GM10847 (cell line): ENCODE results near the gene SKOR2.

ENCODE experiments used
- POLR2A ChIP-seq: IDR thresholded peaks from 2 replicates; pipeline ENCODE4 v1.6.1; 2011; ENCODE audit not compliant: insufficient read length; ENCODE audit errors: extremely low read depth

SKOR2 gene, protein sequence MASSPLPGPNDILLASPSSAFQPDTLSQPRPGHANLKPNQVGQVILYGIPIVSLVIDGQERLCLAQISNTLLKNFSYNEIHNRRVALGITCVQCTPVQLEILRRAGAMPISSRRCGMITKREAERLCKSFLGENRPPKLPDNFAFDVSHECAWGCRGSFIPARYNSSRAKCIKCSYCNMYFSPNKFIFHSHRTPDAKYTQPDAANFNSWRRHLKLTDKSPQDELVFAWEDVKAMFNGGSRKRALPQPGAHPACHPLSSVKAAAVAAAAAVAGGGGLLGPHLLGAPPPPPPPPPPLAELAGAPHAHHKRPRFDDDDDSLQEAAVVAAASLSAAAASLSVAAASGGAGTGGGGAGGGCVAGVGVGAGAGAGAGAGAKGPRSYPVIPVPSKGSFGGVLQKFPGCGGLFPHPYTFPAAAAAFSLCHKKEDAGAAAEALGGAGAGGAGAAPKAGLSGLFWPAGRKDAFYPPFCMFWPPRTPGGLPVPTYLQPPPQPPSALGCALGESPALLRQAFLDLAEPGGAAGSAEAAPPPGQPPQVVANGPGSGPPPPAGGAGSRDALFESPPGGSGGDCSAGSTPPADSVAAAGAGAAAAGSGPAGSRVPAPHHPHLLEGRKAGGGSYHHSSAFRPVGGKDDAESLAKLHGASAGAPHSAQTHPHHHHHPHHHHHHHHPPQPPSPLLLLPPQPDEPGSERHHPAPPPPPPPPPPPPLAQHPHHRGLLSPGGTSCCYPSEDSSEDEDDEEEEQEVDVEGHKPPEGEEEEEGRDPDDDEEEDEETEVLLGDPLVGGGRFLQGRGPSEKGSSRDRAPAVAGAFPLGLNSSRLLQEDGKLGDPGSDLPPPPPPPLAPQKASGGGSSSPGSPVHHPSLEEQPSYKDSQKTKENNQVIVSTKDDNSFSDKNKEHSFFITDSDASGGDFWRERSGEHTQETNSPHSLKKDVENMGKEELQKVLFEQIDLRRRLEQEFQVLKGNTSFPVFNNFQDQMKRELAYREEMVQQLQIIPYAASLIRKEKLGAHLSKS

DNA sequence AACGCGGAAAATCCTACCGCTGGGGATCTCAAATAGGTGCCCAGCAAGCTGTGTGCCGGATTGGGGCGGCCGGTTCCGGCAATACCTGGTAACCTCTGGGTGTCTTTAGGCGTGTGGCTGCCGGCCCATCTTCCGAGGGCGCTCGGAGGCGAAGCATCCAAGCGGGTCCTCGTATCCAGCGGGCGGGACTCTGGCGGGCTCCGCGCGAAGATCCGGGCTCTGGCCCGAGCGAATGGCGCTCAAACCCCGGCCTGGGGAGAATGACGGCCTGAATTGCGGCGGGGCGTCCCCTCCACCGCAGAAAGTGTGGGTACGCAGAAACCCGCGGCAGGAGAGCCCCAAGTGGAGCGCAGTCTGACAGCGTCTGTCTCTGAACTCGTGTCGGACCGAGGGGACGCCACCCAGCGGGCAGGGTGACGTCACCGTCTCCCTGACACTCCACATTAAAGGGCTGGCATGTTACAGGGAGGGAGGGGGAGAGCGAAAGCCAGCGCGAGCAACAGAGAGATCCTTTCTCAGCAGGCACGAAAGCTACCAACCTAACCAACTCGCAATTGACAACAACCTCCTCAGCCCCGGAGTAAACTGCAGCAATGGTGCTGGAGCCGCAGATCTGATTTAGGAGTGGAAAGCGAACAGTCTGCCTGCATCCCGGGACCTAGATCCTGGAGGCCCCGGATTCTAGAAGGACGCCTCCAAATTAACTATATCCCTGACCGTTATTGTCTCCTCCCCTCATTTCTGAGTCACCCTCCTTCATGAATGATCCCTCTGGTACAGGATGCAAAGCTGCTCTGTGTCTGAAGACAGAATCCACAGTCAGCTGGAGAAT lies at the start of gene SKOR2:
SKOR2 (minus strand) TSS at position 372 of the 832 bp plus-strand sequence. CDS start 2,477 bp downstream, outside the sequence.
- TF ChIP-seq POLR2A = no peak

DNA sequence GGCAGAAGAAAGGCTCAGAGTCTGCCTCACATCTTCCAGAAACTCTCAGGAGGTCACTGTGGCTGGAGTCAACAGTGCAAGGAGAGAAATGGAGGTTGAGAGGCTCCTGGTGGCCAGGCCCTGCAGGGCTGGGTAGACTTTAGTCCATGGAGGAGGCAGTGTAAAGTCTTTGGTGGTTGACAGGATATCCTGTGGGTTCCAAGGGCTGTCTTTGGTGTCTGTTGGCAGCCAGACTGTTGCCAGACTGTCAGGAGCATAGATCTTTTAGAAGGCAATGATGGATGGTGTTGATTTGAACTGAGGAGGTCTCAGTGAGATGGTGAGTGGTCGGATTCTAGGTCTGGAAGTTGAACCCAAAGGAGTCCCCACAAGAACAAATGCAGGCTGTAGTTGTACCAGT lies 45.0 kb upstream of the SKOR2 start:
- no peak for TF ChIP-seq POLR2A

DNA sequence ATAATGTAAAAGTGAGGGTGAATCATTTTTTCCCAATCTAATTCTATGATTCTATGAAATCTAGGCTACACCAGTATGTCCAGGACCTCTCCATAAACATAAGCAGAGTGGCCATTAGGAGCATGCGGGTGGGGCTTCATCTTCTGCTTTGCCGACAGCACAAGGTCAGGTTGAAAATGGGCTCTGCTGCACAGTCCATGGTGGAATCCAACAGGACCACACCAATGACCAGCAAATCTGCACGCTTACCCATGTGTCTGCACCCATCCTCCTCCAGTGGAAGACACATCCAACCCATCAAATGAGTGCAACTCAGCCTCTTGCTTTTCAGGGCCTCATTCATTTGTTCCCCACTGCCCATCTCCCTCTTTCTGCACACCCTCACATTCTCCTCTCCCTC lies 43.3 kb upstream of the SKOR2 start:
- TF ChIP-seq POLR2A = no peak

DNA sequence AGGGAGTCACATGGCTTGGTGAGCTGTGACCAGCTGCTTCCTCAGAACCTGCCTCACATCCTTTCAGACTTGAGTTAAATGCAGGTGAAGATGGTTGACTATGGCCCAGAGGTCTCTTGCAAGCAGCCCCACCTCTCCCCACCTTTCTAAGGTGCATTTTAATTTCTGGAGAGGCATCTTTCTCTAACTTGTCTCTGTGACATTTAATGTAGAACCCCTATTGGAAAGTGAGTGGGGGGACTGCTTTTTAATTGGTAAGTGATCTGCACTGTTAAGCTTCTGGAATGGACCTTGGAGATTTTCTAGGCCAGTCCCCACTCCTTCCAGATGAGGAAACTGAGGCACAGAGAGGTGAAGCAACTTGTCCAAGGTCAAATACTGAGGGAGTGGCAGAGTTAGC lies 37.3 kb upstream of the SKOR2 start:
- TF ChIP-seq POLR2A = no peak

DNA sequence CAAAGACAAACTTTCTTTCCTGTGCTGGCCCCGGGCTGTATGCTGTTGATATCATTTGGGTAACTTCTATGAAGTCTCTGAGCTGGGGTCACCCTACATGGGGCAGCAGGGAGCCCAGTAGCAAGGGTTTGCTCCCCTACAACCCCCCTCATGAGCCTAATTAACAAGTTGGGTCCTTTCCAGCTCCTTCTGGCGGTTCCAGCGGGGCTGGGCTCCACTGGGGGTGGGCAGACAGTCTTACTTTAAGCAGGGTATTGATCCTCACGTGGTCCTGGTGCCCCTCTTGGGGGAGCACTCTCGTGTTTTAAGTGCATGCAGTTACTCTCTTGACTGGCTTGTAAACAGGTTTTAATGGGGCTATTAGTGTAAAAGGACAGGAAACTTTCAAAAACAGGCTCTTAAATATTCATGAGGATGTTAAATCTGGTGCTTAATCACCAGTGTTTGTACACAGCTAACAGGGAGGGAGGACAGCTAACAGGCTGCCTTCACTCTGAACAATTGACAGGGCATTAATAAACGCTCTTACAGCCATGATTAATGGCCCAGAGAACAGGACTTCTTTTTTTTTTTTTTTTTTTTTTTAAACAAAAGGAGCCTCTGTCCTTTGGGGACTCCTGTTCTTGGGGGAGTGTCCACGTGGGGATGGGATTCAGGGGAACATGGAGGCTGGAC lies 36.6 kb upstream of the SKOR2 start:
- no peak for TF ChIP-seq POLR2A

DNA sequence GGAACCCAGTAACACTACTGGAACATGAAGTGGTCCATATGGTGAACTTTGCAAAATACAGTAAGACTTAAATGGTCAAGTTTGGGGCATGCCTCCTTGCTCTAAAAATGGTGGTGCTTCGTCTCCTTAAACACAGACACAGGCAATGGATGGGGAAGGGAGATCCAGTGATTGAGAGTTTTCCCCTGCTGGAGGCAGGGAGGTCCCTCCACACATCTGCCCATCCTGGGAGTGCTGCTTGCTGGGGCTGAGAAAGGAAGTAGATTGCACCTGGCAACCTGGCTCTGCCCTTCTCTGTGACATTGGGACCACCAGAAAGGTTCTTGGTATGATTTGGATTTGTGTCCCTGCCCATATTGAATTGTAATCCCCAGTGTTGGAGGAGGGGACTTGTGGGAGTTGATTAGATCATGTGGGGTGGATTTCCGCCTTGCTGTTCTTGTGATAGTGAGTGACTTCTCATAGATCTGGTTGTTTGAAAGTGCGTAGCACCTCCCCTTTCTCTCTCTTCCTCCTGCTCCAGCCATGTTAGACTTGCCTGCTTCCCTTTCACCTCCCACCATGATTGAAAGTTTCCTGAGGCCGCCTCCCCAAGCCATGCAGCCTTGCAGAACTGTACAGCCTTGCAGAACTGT lies 35.4 kb upstream of the SKOR2 start:
- TF ChIP-seq POLR2A = no peak

DNA sequence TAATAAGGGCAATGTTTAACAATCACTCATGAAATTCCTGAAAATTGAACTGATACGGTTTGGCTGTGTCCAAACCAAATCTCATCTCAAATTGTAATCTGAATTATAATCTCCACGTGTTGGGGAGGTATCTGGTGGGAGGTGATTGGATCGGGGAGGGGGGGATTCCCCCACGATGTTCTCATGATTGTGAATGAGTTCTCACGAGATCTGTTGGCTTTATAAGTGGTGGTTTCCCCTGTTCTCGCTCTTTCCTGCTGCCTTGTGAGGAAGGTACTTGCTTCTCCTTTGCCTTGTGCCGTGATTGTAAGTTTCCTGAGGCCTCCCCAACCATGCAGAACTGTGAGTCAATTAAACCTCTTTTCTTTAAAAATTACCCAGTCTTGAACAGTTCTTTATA lies 34.0 kb upstream of the SKOR2 start:
- TF ChIP-seq POLR2A = no peak

DNA sequence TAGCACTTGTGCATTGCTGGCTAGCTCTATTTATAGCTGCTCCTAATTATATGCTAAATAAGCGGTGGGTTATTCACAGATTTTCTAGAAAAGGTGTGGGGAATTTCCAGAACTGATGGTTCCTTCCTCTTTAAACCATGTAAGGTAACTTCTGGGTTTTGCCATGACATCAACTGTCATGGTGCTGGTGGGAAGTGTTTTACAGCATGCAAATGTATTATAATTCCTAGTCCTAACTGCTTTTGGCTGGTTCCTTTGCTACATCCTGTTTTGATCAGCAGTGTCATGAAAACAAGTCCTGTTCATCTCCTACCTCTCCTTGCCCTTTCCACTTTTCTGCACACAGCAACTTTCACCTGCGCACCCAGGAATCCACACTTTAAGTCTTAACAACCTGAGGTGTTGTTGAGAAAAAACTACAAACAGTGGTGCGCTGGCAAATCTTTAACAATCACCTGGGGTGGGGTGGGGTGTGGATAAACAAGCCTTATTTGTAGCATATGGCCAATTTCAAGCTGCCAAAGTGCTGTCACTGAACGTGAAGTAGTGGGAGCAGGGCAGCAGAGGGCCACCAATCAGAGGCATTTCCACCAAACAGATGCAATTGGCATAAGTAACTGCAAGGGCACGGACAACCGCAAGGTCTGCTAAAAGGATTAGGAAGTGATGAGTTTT lies 33.4 kb upstream of the SKOR2 start:
- TF ChIP-seq POLR2A = no peak

DNA sequence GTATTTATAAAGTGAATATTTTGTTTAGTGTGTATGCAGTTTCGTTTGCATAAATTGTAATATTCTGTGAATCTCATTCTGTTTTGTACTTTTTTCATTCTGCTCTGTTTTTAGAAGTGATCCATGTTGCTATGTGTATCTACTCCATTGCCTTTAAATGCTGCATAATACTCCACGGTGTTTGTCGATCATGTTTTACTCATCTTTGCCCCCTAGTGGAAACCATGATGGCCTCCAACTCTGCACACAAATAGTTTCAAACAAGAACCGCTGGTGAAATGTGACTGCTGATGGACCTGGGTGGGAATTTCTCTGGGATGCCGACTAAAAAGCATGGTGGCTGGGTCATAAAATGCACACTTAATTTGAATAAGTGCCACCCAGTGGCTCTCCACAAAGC lies 32.0 kb upstream of the SKOR2 start:
- no peak for TF ChIP-seq POLR2A

DNA sequence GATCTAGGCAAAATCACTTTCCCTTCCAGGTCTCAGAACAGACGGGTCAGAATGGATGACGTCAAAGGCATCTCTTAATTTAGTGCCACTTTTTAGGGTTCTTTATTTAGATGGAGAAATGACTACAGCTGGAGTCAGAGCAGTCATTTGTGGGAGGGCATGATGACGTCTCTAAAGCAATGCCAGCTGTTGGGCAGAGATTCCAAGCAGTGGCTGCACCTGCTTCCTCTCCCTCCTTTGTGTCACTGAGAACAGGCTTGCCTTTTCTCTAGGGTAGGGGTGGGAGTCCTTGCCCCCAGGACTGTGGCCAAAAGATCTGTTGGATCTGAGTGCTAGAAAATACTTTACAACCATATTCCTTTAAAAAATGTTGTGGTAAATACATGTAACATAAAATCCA lies 28.7 kb upstream of the SKOR2 start:
- no peak for TF ChIP-seq POLR2A

DNA sequence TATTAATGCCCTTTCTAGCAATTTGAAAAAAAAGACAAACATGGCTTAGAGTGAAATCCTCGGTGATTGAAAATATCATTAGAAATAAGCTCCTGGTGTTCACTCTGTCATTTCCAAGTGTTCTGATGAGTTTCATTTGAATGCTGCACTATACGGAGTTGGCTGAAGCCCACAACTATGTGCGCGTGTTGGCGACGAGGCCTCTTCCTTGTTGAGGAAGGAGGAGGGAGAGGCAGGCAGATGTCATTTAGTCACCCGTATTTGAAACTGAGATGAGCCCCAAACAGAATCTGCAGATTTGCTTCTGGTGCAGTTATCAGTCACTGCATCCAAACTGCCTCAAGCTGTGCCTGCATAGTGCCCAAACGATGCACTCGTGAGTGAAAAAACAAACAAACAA lies 23.5 kb upstream of the SKOR2 start:
- TF ChIP-seq POLR2A = no peak

DNA sequence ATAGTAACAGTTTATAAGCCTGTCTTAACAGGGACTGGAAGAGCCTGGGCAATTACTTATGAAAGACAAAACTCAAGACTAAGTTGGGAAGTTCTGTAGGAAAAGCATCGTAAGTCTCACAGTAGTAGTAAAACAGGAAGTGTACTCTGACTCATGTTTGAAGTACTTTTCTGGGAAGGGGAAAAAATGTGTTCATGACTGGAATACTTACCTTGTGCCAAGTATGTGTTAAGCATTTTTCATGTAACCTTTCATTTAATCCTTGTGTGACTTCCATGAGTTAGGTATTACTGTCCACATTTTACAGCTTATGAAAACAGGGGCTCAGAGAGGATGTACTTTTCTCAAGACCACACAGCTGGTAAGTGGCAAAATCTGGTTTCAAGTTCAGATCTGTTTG lies 13.7 kb upstream of the SKOR2 start:
- no peak for TF ChIP-seq POLR2A

DNA sequence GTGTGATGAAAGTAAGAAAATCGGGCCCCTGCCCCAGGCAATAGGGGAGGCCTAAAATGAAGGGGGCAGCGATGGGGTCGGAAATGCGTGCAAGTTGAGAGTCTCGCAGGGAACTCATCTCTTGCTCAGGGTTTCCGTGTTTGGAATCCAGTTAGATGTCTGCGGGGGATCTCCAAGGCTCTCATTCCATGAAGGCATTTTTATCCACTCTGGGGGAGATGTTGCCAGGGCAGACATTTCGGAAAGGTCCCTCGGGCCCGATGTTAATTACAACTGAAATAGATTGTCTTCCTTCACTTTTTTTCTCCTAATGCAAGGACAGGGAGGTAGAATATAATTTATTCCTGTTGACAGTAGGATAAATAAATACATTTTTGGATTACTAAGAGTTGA lies 12.8 kb upstream of the SKOR2 start:
- TF ChIP-seq POLR2A = no peak
